GM12878 (cell line): ENCODE data around the gene ARL9. TPM values are rescaled to one million over a fixed set of nuclear protein-coding genes. Genes with fewer than 3 reads are reported as not detected.

ENCODE experiments used
- ATAC-seq: fragments of 200-7000 bp; cut with Tn5 transposase; 3 replicates; pipeline ENCODE4 v1.9.1; 2020; ENCODE audit warnings: mild to moderate bottlenecking, moderate library complexity
- BruUV-seq: library from RNA; stranded (reverse); fragments of 400-500 nt; replicated peaks from 2 replicates; lab custom pipeline; 2021; lab: Mats Ljungman, UMichigan
- CTCF ChIA-PET: fragments of 300-600 bp; sonication (Branson Sonifier 250); formaldehyde crosslinking; extraction: SDS; loops from one replicate; lab custom pipeline; 2021; ENCODE audit warnings: inconsistent platforms; lab: Yijun Ruan, JAX
- POLR2A ChIA-PET: fragments of 350-600 bp; formaldehyde crosslinking; extraction: SDS; loops from one replicate; lab custom pipeline; 2021; ENCODE audit warnings: inconsistent platforms; lab: Charles Lee
- RAD21 ChIA-PET: fragments of 300-600 bp; sonication (Branson Sonifier 250); formaldehyde crosslinking; loops from one replicate; lab custom pipeline; 2023; ENCODE audit warnings: antibody characterized with exemption; ENCODE audit not compliant: unreplicated experiment; lab: Charles Lee
- SMC1A ChIA-PET: fragments of 300-600 bp; sonication (Branson Sonifier 250); formaldehyde crosslinking; loops from one replicate; lab custom pipeline; 2023; ENCODE audit not compliant: unreplicated experiment, uncharacterized antibody; lab: Charles Lee
- DNase-seq: peaks from one replicate; pipeline ENCODE4 v3.0.0-alpha.2; 2011; ENCODE audit warnings: low read depth, low spot score
- FAIRE-seq: peaks from 3 replicates; lab custom pipeline; 2011; peaks lifted over from hg19 to GRCh38; lab: Jason Lieb, UNC
- H2AFZ ChIP-seq: 2 replicates; pipeline ENCODE4 v1.6.0; 2011; ENCODE audit warnings: low read depth, low read length, control low read depth; ENCODE audit not compliant: control insufficient read depth
- H3K27ac ChIP-seq: 2 replicates; pipeline ENCODE4 v1.5.1; 2011; ENCODE audit warnings: control low read depth; ENCODE audit not compliant: control insufficient read depth, insufficient read depth
- H3K27me3 ChIP-seq, 2 experiments: replicated peaks in 1 of 2; 2 replicates each; pipeline versions ENCODE4 v1.6.0 to v1.6.1; 2011; ENCODE audit warnings: low read length in 1 of 2; ENCODE audit not compliant: control insufficient read depth in 2 of 2, insufficient read depth in 2 of 2
- H3K36me3 ChIP-seq, 2 experiments: 2 replicates each; pipeline ENCODE4 v1.5.1; 2011; ENCODE audit warnings: low read length in 1 of 2; ENCODE audit not compliant: control insufficient read depth in 2 of 2, insufficient read depth in 2 of 2
- H3K4me1 ChIP-seq: 2 replicates; pipeline ENCODE4 v1.6.1; 2011; ENCODE audit warnings: mild to moderate bottlenecking, low read length, moderate library complexity, mixed read lengths; ENCODE audit not compliant: control insufficient read depth, insufficient read depth
- H3K4me2 ChIP-seq: 2 replicates; pipeline ENCODE4 v1.6.0; 2011; ENCODE audit warnings: control low read depth; ENCODE audit not compliant: control insufficient read depth, insufficient read depth
- H3K4me3 ChIP-seq: fragments of 200-600 bp; sonication (generic); 2 replicates; pipeline ENCODE4 v1.5.1; 2016
- H3K79me2 ChIP-seq: 2 replicates; pipeline ENCODE4 v1.6.0; 2011; ENCODE audit warnings: low read length; ENCODE audit not compliant: control insufficient read depth, insufficient read depth
- H3K9ac ChIP-seq: 2 replicates; pipeline ENCODE4 v1.8.0; 2011; ENCODE audit warnings: low read length, control low read depth, mixed read lengths; ENCODE audit not compliant: control insufficient read depth, insufficient read depth
- H3K9me3 ChIP-seq: replicated peaks from 3 replicates; pipeline ENCODE4 v1.5.1; 2011; ENCODE audit warnings: mild to moderate bottlenecking, low read length; ENCODE audit not compliant: control insufficient read depth, insufficient read depth
- H4K20me1 ChIP-seq: 2 replicates; pipeline ENCODE4 v1.6.0; 2011; ENCODE audit not compliant: control insufficient read depth, insufficient read depth
- ASH2L ChIP-seq: fragments of 300-600, 200-600 bp; sonication (generic); IDR thresholded peaks from 2 replicates; pipeline ENCODE4 v1.6.1; 2017; ENCODE audit warnings: low read depth, mild to moderate bottlenecking, borderline replicate concordance
- ATF2 ChIP-seq: IDR thresholded peaks from 2 replicates; pipeline ENCODE4 v1.6.1; 2012; ENCODE audit warnings: low read length, inconsistent platforms
- BRCA1 ChIP-seq: IDR thresholded peaks from 2 replicates; pipeline ENCODE4 v1.6.1; 2011; ENCODE audit warnings: low read depth, low read length, improper control_type of control experiment
- CREM ChIP-seq: IDR thresholded peaks from 2 replicates; pipeline ENCODE4 v1.6.1; 2014; ENCODE audit warnings: antibody characterized with exemption, low read depth
- EED ChIP-seq: sonication (generic); IDR thresholded peaks from 2 replicates; pipeline ENCODE4 v1.6.1; 2016; ENCODE audit warnings: antibody characterized with exemption, low read depth
- EP300 ChIP-seq, 2 experiments: fragments of 150-350 bp in 1 of 2; IDR thresholded peaks; 2 replicates each; pipeline ENCODE4 v1.6.1; 2011 to 2012; ENCODE audit warnings: low read depth in 2 of 2, low read length in 2 of 2, borderline replicate concordance in 1 of 2, improper control_type of control experiment in 1 of 2, inconsistent platforms in 1 of 2; ENCODE audit not compliant: control insufficient read depth in 1 of 2
- ESRRA ChIP-seq: IDR thresholded peaks from 2 replicates; pipeline ENCODE4 v1.6.1; 2012; ENCODE audit warnings: mild to moderate bottlenecking, low read length, improper control_type of control experiment
- FOXM1 ChIP-seq: IDR thresholded peaks from 2 replicates; pipeline ENCODE4 v1.6.1; 2012; ENCODE audit warnings: low read depth, mild to moderate bottlenecking, inconsistent platforms, low read length, moderate library complexity
- HDAC6 ChIP-seq: fragments of 200-600 bp; sonication (generic); IDR thresholded peaks from one replicate; pipeline ENCODE4 v1.8.0; 2017; ENCODE audit warnings: antibody characterized with exemption; ENCODE audit not compliant: unreplicated experiment
- JUNB ChIP-seq: IDR thresholded peaks from 2 replicates; pipeline ENCODE4 v1.6.1; 2016; ENCODE audit warnings: antibody characterized with exemption, mild to moderate bottlenecking
- MEF2B ChIP-seq: fragments of 450-650 bp; IDR thresholded peaks from 2 replicates; pipeline ENCODE4 v1.6.1; 2018; ENCODE audit warnings: mild to moderate bottlenecking, moderate library complexity; ENCODE audit not compliant: partially characterized antibody, poor library complexity, severe bottlenecking
- MTA3 ChIP-seq: IDR thresholded peaks from 2 replicates; pipeline ENCODE4 v1.6.1; 2012; ENCODE audit warnings: low read length, inconsistent platforms, borderline replicate concordance
- NFYA ChIP-seq: IDR thresholded peaks from 2 replicates; pipeline ENCODE4 v1.6.1; 2011; ENCODE audit warnings: low read depth, mild to moderate bottlenecking, low read length, improper control_type of control experiment, borderline replicate concordance
- PAX5 ChIP-seq: IDR thresholded peaks from 2 replicates; pipeline ENCODE4 v1.6.1; 2011; ENCODE audit warnings: low read depth, low read length, borderline replicate concordance
- RFX5 ChIP-seq: IDR thresholded peaks from 2 replicates; pipeline ENCODE4 v1.6.1; 2011; ENCODE audit warnings: low read depth, low read length, improper control_type of control experiment
- WRNIP1 ChIP-seq: IDR thresholded peaks from 2 replicates; pipeline ENCODE4 v1.6.1; 2011; ENCODE audit warnings: low read depth, low read length, improper control_type of control experiment, borderline replicate concordance
- WGBS: methylation state at CpG from one replicate; pipeline ENCODE4 v1.1.6; 2016; ENCODE audit warnings: low lambda C conversion rate; ENCODE audit not compliant: insufficient replicate concordance, insufficient coverage; ENCODE audit errors: missing lambda C conversion rate; 5-methylcytosine and 5-hydroxymethylcytosine counted together
- in situ Hi-C: fragments of 300-500 bp; cut with MboI; formaldehyde crosslinking; loops from 9 replicates; pipeline ENCODE4 v1.14.3; 2018; ENCODE audit warnings: mixed read lengths
- intact Hi-C: fragments of 100-400 bp; cut with micrococcal nuclease; formaldehyde crosslinking; loops from one replicate; pipeline ENCODE4 v1.14.2; 2022; ENCODE audit not compliant: unreplicated experiment
- polyA plus RNA-seq, 11 experiments: library from polyadenylated mRNA; depleted of rRNA in 4 of 11; unstranded in 6 of 11; stranded (reverse) in 5 of 11; fragments of >200 nt; fragmentation: Nextera tagmentation in 4 of 11; fragmentation: Illumina TruSeq in 1 of 11; extraction: Ambion mirVana in 4 of 11; extraction: Trizol in 1 of 11; gene quantifications; 1 replicate in 1 of 11; 2 replicates in 10 of 11; pipeline versions ENCODE4 v1.2.1 to v1.2.3, GENCODE V29; 2011 to 2016; ENCODE audit warnings: inconsistent platforms in 2 of 11, missing spikeins in 2 of 11, low read depth in 1 of 11
- total RNA-seq, 4 experiments: library from RNA; depleted of rRNA in 3 of 4; stranded (reverse); fragments of >200 nt in 3 of 4; fragmentation: Illumina TruSeq in 1 of 4; extraction: Trizol in 1 of 4; gene quantifications; 2 replicates each; pipeline versions ENCODE4 v1.2.1 to v1.2.3, GENCODE V29; 2013 to 2021
- TF ChIP-seq, protein P1 (sequence below): fragments of 450-650 bp; IDR thresholded peaks from 2 replicates; pipeline ENCODE4 v1.6.1; 2018; ENCODE audit warnings: mild to moderate bottlenecking, low read depth, moderate library complexity; ENCODE audit not compliant: partially characterized antibody
- TF ChIP-seq, protein P2 (sequence below): fragments of 150-350 bp; IDR thresholded peaks from 2 replicates; pipeline ENCODE4 v1.6.1; 2016; ENCODE audit warnings: low read depth, low read length

The ARL9 gene
- total and polyA plus RNA-seq, 10 of the 15 experiments (the other 5 are each of a cell fraction or from before 2014, with no cell fraction given) = not detected

GRCh38 chr4:56511098-56511497, 5.5 kb downstream of the ARL9 start (continued):
- TF ChIP-seq, protein P1, sequence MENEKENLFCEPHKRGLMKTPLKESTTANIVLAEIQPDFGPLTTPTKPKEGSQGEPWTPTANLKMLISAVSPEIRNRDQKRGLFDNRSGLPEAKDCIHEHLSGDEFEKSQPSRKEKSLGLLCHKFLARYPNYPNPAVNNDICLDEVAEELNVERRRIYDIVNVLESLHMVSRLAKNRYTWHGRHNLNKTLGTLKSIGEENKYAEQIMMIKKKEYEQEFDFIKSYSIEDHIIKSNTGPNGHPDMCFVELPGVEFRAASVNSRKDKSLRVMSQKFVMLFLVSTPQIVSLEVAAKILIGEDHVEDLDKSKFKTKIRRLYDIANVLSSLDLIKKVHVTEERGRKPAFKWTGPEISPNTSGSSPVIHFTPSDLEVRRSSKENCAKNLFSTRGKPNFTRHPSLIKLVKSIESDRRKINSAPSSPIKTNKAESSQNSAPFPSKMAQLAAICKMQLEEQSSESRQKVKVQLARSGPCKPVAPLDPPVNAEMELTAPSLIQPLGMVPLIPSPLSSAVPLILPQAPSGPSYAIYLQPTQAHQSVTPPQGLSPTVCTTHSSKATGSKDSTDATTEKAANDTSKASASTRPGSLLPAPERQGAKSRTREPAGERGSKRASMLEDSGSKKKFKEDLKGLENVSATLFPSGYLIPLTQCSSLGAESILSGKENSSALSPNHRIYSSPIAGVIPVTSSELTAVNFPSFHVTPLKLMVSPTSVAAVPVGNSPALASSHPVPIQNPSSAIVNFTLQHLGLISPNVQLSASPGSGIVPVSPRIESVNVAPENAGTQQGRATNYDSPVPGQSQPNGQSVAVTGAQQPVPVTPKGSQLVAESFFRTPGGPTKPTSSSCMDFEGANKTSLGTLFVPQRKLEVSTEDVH = no peak
- TF ChIP-seq JUNB (no peak), BRCA1 (no peak), MEF2B (no peak), ATF2 (no peak)

- H4K20me1 ChIP-seq = no peaks in the 10 kb centered on the region
- ChIA-PET SMC1A (no interaction called here), RAD21 (no interaction called here), POLR2A (no interaction called here), CTCF (no interaction called here)
- in situ Hi-C loops = no loop called here
- ATAC-seq (no peak), FAIRE-seq (no peak), DNase-seq (no peak)
- H3K9me3 ChIP-seq = no peaks in the 10 kb centered on the region
- no peaks in the 10 kb centered on the region for H3K4me1 ChIP-seq
- no peaks in the 10 kb centered on the region for H3K36me3 ChIP-seq
- H3K9ac ChIP-seq = no peak overlapping the region
- BruUV-seq = no TSS peak
- H3K27me3 ChIP-seq = no peaks in the 10 kb centered on the region
- no peak overlapping the region for H2AFZ ChIP-seq
- H3K79me2 ChIP-seq = no peaks in the 10 kb centered on the region
- WGBS = 67% methylated on average over 1 of the region's 1 CpG
- no peak overlapping the region for H3K4me2 ChIP-seq
- H3K4me3 ChIP-seq = no peak overlapping the region
- intact Hi-C loops = no loop called here
- H3K27ac ChIP-seq = no peak overlapping the region
- TF ChIP-seq, protein P2, sequence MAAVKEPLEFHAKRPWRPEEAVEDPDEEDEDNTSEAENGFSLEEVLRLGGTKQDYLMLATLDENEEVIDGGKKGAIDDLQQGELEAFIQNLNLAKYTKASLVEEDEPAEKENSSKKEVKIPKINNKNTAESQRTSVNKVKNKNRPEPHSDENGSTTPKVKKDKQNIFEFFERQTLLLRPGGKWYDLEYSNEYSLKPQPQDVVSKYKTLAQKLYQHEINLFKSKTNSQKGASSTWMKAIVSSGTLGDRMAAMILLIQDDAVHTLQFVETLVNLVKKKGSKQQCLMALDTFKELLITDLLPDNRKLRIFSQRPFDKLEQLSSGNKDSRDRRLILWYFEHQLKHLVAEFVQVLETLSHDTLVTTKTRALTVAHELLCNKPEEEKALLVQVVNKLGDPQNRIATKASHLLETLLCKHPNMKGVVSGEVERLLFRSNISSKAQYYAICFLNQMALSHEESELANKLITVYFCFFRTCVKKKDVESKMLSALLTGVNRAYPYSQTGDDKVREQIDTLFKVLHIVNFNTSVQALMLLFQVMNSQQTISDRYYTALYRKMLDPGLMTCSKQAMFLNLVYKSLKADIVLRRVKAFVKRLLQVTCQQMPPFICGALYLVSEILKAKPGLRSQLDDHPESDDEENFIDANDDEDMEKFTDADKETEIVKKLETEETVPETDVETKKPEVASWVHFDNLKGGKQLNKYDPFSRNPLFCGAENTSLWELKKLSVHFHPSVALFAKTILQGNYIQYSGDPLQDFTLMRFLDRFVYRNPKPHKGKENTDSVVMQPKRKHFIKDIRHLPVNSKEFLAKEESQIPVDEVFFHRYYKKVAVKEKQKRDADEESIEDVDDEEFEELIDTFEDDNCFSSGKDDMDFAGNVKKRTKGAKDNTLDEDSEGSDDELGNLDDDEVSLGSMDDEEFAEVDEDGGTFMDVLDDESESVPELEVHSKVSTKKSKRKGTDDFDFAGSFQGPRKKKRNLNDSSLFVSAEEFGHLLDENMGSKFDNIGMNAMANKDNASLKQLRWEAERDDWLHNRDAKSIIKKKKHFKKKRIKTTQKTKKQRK = no peak
- TF ChIP-seq MTA3 = no peak
- no peak for TF ChIP-seq ESRRA
- no peak for TF ChIP-seq FOXM1
- no peak for TF ChIP-seq WRNIP1
- no peak for TF ChIP-seq PAX5
- no peak for TF ChIP-seq CREM
- no peak for TF ChIP-seq HDAC6
- no peak for TF ChIP-seq ASH2L
- TF ChIP-seq NFYA = no peak
- TF ChIP-seq EP300 (IDR thresholded peaks at IDR 0.05; ENCODE audit: borderline replicate concordance in 1 of 2, control insufficient read depth in 1 of 2, low read depth in 2 of 2, low read length in 2 of 2) = no peak
- no peak for TF ChIP-seq EED
- no peak for TF ChIP-seq RFX5
These were observed 6.6 kb downstream of the ARL9 start for GRCh38 chr4:56512166-56512565.
